ENCODE data around the gene NGRN.
"Not testable (repeated sequence)": the region's sequence is repeated elsewhere in the genome, so short reads cannot be mapped to it uniquely, and the experiment has no call there.

Gene NGRN

DNA sequence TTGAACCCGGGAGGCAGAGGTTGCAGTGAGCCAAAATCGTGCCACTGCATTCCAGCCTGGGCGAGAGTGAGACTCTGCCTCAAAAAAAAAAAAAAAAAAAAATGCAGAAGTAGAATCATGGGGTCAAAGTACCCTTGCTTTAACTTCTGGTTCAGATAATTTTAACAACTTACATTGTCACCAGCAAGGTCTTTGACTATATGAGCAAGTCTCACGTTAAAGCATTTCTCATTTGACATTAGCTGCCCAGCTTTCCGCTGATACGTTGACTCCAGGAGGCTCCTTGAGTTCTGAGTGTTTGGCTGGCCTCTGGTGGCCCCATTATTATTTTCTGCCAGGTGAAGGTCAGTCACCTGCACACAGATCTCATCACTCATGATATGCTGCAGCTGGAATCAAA, 16.2 kb downstream of the NGRN start:
- DNase-seq (ENCODE audit: low read depth in 2 of 2) = not testable (repeated sequence)

DNA sequence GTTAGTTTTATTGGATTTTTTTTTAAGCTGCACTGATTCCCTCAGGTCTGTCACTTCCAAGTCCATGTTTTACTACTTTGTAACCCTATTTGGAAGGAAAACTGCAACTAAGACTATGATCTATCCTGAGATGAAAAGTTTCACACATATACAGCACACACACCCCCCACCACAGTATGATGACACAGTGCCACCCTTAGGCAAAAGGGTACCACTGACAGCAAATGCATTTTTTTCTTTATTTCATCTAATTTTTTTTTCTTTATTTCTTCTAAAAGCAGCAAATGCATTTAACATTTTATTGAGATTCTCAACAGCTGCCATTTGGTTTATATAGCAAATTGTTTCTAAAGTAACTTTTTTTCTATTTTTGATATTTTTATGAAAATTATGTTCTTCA, 21.2 kb downstream of the NGRN start:
- DNase-seq (ENCODE audit: low read depth in 2 of 2) = no peak

- DNase-seq (ENCODE audit: low read depth in 2 of 2) = no peak
Observed at GRCh38 chr15:90287101-90287500, 21.6 kb downstream of the NGRN start.

DNA sequence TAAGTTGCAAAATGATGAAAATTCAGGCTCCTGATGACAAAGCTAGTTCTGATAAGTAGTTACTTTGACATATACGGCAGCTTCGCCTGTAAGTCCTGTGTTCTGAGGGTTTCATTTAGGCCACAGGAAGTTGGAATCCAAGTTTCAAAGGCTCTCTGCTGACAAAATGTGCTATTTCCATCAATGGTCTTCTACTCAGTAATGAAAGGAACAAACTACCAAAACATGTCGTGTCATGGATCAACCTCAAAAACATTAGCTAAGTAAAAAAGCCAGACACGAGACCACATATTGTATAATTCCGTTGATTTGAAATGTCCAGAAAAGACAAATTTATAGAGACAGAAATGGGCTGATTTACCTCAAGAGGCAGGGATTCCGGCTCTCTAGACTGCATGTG, 22.5 kb downstream of the NGRN start:
- DNase-seq (ENCODE audit: low read depth in 2 of 2) = no peak

DNA sequence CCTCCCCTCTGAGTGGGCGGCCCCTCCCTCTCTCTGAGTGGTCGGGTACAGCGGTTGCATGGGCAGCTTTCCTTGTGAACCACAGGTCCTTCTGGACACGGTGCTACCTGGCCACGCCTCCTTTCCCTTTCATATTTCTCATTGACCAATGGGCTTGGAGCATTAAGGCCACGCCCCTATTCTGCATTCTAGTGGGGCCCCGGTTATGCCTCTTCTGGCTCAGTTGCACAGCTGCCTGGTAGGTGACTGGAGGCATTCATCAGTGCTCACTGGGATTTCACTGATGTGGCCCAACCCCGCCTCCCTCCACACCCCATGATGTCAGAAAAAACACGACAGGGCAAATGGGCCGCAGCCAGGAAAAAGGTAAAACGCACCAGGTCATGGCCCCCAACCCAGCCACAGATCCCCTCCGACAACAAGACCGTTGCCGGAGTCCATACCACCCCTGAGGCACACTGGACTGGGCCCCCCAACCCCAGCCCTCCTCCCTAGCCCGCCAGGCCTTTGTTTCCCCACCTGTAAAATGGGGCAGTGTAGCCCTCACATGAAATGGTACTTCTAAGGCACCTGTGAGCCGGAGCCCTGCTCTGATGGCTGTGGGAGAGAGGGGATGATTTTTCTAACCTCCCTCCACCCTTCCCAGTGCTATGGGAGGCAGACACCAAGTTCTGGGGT, 26.3 kb downstream of the NGRN start:
- DNase-seq (ENCODE audit: low read depth in 2 of 2) = no peak

- DNase-seq (ENCODE audit: low read depth in 2 of 2) = peak; percentile 33 to 74
Observed at GRCh38 chr15:90293040-90293810, 27.8 kb downstream of the NGRN start.

DNA sequence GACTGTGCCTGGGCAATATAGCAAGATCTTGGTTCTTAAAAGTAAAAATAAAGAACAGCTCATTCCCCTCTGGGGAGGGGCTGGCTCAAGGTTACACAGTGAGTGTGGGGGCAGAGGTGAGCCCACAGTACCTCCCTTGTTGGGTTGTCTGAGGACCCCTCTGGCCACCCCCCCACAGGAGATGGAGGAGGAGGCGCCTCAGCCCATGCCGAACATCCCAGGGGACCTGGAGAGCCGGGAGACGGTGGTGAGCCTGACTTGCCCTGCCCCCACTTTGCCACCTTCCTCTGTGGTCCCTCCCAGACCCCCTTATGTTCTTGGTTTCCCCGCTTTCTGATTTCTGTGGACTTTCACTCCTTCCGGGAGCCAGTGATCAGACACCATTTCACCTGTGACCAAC, 28.7 kb downstream of the NGRN start:
- no peak for DNase-seq (ENCODE audit: low read depth in 2 of 2)

DNA sequence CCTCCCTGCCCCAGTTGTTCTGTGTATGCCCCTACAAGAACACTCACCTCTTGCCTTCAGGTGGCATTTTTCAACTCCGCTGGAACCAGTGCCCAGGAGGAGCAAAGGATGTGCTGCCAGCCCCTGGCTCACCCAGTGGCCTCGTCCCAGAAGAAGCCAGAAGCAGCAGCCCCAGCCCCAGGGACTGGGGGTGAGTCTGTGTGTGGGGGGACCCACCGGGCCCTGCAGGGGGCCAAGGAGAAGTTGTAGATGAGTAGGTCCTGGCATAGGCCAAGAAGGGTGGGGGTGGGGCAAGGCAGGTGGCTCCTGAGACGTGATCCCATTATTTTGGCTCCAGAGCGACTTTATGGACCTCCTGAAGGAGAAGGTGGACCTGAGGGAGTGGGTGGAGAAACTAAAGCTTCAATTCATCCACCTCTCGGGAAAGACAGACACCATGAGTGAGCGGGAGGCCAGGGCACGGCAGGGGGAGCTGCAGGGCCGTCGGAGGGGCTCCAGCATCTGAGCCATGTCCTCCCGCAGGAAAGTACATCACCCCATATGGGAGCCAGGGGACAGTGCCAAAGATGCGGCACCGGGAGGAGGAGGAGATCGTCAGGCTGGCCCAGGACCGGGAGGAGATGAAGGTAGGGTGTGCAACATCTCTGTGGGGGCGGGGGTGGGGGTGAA, 29.3 kb downstream of the NGRN start:
- DNase-seq (ENCODE audit: low read depth in 2 of 2) = no peak

- no peak for DNase-seq (ENCODE audit: low read depth in 2 of 2)
Observed at GRCh38 chr15:90295270-90295648, 29.8 kb downstream of the NGRN start.

DNA sequence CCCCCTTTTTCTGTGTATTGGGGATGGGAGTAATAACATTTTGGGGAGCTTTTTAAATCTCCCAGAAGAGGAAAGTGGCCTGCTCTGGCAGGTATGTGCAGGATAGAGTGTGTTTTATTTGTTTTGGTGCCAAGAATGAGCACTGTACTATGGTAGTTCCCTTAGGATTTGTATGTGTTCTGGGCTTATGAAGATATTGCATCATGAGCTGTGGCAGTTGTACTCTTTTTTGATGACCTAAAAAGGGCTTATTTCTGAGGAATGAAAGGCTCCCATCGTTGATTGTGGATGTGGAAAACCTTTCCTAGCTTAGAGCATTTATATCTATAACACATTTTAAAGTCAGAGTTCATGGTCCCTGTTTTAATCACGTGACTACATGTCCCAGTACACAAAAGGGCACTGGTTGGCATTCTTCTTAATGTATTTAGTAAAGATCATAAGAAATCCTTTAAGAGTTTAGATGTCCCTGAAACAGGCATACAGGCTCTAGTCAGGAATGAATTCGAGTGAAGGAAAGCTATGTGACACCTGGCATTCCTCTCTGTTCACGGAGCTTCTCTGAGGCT, 30.9 kb downstream of the NGRN start:
- not testable (repeated sequence) for DNase-seq (ENCODE audit: low read depth in 2 of 2)

GRCh38 chr15:90297021-90297420, 31.5 kb downstream of the NGRN start:
- no peak for DNase-seq (ENCODE audit: low read depth in 2 of 2)

DNA sequence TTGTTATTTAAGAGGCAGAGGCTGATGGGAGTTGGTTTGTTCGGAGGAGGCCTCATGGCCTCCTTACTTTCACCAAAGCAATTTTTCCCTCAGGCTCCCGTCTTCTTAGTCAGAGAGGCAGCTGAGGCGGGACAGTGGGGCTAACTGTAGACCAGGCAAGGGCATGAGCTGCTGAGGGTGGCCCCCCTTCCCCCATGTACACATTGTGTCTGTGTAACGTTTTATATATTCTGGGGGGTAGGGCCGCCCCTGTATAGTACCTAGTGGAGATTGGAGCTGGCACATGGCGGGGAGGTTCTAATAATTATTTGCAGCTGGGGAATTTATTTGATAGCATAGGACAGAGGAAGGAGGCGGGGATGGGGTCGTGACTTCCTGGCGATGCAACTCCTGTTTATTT, 35.1 kb downstream of the NGRN start:
- DNase-seq (ENCODE audit: low read depth in 2 of 2) = no peak

- DNase-seq (ENCODE audit: low read depth in 2 of 2) = peak in 1 of 2 experiments; percentile 62
Observed at GRCh38 chr15:90300988-90301706, 35.7 kb downstream of the NGRN start.

DNA sequence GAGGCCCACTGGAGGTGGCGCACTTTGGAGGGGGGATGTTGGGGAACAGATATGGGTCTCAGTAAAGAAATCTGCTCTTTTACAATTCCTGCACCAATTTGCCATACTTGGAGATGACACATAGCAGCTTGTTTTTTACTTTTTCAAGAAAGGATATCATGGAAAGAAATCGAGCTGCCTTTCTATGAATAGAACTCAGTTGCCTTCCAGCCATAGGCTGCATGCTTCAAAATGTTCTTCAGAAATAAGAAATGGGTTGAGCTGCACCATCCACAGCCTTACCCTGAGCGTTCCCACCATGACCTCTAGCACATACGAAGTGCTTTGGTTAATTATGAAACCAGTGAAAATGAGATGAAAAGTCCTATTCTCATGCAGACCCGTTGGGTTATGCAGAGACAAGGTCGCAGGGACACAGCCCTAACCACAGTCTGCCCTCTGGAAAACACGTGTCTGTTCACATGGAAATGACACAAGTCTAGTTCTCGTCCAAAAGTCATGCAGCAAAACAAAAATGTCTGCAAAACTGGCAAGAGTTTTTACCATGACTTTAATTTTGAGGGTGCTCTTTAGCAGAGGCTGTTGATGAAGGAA, 36.3 kb downstream of the NGRN start:
- no peak for DNase-seq (ENCODE audit: low read depth in 2 of 2)

GRCh38 chr15:90305355-90305754, 39.9 kb downstream of the NGRN start:
- not testable (repeated sequence) for DNase-seq (ENCODE audit: low read depth in 2 of 2)

DNA sequence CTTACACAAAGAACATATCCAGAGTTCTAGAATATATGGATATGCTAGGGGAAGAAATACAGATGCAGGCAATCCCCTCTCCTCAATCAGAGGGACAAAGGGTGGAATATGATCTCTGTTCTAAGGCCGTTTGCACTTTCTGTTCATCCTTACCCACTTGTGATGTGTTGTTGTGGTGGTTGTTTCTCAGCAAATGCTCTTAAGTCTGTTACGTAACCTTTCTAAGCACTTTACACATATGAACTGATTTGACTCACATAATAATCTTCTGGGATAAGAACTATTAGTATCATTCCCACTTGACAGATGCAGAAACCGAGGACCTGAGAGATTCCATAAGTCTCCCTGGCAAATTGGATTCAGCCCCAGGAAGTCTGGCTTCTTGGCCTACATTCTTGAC, 40.5 kb downstream of the NGRN start:
- no peak for DNase-seq (ENCODE audit: low read depth in 2 of 2)

DNA sequence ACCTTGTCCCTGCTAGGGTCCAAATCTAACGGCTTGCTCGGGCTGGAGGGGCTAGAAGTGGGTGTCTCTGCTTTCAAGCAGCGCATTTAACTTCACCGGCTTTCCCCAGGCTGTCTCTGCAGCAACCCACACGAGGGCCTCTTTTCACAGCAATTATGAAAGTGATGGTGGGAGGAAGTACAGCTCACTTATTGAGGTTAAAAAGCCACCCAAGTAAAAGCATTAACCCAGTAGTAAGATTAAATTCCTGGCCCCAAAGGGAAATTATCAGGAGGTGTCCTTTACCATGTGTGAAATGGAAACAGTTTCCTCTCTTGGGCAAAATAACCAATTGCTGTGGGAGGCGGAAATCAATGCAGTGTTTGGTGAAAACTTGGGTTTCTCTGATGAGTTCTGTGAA, 41.1 kb downstream of the NGRN start:
- DNase-seq (ENCODE audit: low read depth in 2 of 2) = peak in 1 of 2 experiments; percentile 17

GRCh38 chr15:90307661-90308060, 42.2 kb downstream of the NGRN start:
- no peak for DNase-seq (ENCODE audit: low read depth in 2 of 2)

DNA sequence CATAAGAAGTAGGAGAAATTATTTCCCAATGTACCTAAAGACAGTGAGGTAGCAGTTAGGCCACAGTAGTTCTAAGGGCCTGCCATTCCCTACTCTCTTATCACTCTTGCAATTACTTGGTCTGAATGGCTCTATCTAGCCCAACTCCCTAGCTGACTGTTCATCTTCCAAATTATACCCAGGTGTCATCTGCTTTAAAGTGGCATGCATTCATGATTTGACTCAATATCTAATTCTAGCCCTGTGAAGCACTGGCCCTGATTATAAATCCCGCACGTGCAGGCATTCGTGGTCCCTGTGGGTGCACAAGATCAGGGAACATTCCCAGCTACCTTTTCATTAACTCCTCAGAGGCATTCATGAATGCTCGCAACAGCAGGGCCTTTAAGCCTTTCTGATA, 43.5 kb downstream of the NGRN start:
- DNase-seq (ENCODE audit: low read depth in 2 of 2) = no peak

DNA sequence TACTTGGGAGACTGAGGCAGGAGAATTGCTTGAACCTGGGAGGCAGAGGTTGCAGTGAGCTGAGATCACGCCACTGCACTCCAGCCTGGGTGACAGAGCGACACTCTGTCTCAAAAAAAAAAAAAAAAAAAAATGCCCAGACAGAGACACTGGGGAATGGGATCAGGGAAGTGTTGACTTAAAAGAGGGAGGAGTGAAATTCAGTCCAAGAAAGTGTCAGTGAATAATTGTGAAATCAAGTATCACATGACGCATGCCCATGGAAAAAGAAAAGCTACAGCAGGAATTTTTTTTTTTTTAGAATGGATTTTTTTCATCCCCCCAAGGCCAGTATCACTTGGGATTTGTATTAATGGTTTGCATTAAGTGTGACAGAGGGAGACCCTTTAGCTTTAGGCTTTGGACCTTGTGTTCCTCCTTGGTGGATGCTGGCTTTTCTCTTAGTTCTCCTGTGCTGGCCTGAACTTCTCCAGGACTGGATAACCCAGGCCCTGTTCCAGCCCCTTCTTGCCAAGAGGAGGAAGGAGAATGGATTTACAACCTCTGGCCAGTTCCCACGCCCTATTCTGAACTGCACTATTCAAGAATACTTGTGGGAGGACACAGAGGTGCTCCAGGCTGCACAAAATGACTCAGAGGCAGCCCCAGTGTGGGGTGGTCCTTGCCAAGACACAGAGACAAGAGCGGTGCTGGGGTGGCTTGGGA, 50.0 kb downstream of the NGRN start:
- DNase-seq (ENCODE audit: low read depth in 2 of 2) = no peak

GRCh38 chr15:90316139-90316538, 50.7 kb downstream of the NGRN start:
- DNase-seq (ENCODE audit: low read depth in 2 of 2) = no peak
